Measurements from ENCODE around the gene ZNF76.
"Not testable (repeated sequence)": the region's sequence is repeated elsewhere in the genome, so short reads cannot be mapped to it uniquely, and the experiment has no call there.

Gene ZNF76

DNA sequence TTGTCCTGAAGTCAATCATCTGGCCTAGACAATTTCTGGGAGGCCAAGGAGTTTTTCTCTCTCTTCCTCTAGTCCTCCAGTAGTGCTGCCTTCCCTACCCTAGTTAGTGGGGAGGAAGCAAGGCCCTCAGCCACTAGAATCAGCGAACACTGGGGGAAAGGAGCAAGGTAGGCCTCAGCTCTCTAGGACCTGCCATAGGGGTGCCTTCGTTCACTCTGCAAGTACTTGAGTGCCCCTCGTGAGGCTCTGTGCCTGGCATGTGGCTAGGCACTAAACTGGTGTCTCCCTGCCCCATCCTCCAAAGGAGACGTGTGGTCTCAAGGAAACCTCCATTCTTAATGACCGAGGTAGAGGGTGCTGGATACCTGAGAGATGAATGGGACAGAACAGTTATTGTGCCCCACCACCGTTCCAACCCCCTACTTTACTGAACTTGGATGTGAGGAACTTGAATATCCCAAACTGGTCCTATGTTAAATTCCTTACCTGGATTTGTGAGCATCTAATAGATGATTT, 39.1 kb downstream of the ZNF76 start:
- DNase-seq (ENCODE audit: low read depth in 2 of 2), result no peak

DNA sequence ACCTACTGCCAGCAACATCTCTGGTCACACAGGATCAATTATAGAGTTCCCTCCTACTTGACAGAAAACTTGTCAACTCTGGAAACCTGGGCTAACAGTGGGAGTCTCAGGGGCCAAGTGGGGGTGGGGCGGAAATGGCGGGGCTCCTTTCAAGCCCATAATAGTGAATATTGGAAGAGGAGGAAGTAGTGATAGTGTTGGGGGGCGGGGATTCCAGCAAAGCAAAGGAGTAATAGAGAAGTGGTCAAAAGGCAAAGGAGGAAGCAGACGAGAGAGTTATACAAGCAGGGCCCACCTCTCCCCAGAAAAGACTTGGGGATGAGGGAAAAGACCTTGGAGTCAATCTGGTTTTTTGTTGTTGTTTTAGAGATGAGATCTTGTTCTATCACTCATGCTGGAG, 40.1 kb downstream of the ZNF76 start:
- no peak for DNase-seq (ENCODE audit: low read depth in 2 of 2)

DNA sequence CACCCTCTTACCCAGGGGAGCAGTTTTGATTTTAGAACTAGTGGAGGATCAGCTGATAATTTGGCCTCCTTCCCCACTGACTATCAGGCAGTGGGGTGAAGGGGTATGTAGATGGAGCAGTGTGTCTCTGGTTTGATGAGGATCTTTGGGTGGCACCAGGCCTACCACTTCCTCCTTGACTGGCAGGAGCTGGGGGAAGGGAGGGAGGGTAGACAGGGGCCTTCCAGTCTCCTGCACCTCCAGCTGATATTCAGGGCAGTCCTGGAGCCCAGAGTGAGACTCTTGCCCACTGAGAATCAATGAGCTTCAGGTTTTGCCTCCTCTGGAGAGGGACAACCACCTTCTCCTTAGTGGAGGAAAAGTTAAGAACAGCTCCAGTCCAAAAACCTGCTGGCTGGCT, 41.3 kb downstream of the ZNF76 start:
- no peak for DNase-seq (ENCODE audit: low read depth in 2 of 2)

DNA sequence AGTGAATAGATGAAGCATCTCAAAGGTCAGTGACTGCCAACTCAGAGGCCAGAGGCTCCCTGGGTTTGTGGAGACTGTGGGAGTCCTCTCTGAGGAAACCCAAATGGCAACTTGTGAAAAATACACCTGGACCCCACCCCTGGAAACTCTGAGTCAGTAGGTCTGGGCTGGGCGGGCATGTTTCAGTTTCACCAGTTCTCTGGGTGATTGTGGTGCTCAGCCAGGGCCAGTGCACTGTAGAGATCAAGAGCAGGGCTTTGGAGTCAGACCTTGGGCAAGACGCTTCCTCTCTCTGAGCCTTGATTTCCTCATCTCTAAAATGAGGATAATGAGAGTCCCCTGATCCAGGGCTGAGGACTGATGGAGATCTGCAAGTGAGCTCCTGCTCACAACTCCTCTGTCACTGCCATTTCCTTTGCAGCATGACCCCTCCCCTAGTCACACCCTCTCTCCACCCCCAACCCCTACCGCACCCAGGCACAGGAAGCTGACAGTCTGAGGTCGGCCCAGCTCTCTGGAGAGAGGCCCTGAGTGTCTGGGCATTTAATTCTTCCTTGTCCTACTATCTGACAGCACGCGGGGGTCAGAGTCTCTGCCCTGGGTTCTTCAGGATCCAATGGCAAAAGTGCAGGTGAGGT, 43.2 kb downstream of the ZNF76 start:
- DNase-seq (ENCODE audit: low read depth in 2 of 2), result peak; percentile 80

DNA sequence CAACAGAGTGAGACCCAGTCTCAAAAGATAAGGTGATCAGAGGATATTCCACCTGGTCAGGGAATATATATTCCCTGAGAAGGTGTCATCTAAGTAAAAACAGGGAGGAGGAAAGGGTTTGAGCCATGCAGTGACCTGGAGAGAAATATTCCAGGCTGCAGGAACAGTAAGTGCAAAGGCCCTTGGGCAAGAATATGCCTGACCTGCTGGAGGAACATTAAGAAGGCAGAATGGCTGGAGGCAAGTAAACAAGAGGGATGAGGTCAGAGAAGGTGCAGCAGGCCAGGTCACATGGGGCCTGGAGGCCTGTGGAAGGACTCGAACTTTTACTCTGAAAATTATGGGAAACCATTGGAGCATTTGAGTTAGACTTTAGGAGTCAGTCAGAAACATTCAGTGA, 44.8 kb downstream of the ZNF76 start:
- DNase-seq (ENCODE audit: low read depth in 2 of 2), result no peak

DNA sequence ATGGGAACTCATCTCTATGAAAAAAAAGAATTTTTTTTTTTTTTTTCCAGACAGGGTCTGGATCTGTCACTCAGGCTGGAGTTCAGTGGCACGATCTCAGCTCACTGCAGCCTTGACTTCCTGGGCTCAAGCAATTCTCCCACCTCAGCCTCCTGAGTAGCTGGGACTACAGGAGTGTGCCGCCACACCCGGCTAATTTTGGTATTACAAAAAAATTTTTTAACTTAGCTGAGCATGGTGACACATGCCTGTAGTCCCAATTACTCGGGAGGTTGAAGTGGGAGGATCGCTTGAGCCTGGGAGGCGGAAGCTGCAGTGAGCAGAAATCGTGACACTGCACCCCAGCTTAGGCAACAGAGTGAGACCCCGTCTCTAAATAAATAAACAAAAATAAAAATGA, 45.6 kb downstream of the ZNF76 start:
- DNase-seq (ENCODE audit: low read depth in 2 of 2), result no peak

- DNase-seq (ENCODE audit: low read depth in 2 of 2), result not testable (repeated sequence)
These were observed 47.6 kb downstream of the ZNF76 start for GRCh38 chr6:35307138-35307537.

- not testable (repeated sequence) for DNase-seq (ENCODE audit: low read depth in 2 of 2)
These were observed 49.0 kb downstream of the ZNF76 start for GRCh38 chr6:35308543-35308942.

DNA sequence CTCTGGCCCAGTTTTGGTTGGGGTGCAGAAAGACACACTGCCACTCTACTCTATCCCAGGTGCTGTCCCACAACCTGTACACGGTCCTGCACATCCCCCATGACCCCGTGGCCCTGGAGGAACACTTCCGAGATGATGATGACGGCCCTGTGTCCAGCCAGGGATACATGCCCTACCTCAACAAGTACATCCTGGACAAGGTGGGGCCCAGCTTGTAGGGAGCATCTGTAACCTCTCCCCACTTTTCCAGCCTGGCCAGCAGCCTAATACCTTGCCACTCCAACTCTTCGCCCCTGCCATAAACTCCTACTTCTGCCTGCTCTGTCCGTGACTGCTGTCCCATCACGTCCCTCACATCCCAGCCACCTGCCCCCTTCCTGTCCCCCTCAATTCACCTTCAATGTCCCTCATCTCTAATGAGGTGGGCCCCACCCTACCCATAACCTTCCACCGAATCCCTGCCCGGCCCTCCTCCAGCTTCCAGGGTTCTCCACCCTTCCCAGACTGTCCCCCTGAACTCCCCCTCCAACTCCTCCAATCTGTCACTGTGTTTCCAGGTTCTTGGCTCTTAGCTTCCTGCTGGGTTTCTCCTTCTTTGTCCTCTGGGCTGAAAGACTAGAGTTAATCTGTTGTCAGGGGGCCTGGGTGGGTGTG, 50.2 kb downstream of the ZNF76 start:
- no peak for DNase-seq (ENCODE audit: low read depth in 2 of 2)

- DNase-seq (ENCODE audit: low read depth in 2 of 2), result no peak
These were observed 50.8 kb downstream of the ZNF76 start for GRCh38 chr6:35310265-35310831.

GRCh38 chr6:35311390-35312075, 52.0 kb downstream of the ZNF76 start:
- DNase-seq (ENCODE audit: low read depth in 2 of 2), result no peak

DNA sequence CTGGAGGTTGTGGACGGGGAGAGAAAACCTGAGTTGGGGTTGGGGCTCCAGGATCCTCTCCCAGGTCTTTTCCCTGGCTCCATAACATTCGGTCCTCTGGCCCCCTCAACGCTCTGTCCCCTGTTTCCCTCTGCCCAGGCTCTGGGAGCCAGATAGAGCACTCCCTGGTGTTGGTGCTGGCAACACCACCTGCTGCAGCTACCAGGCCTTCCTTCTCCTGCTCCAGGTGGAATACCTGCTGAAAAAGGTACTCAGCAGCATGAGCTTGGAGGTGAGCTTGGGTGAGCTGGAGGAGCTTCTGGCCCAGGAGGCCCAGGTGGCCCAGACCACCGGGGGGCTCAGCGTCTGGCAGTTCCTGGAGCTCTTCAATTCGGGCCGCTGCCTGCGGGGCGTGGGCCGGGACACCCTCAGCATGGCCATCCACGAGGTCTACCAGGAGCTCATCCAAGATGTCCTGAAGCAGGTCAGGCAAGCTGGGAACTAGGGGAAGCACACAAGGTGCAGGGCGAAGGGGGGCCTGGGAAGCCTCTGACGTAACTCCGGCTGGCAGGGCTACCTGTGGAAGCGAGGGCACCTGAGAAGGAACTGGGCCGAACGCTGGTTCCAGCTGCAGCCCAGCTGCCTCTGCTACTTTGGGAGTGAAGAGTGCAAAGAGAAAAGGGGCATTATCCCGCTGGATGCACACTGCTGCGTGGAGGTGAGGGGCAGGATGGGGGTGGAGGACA, 52.7 kb downstream of the ZNF76 start:
- no peak for DNase-seq (ENCODE audit: low read depth in 2 of 2)

GRCh38 chr6:35312807-35313206, 53.3 kb downstream of the ZNF76 start:
- DNase-seq (ENCODE audit: low read depth in 2 of 2), result no peak

DNA sequence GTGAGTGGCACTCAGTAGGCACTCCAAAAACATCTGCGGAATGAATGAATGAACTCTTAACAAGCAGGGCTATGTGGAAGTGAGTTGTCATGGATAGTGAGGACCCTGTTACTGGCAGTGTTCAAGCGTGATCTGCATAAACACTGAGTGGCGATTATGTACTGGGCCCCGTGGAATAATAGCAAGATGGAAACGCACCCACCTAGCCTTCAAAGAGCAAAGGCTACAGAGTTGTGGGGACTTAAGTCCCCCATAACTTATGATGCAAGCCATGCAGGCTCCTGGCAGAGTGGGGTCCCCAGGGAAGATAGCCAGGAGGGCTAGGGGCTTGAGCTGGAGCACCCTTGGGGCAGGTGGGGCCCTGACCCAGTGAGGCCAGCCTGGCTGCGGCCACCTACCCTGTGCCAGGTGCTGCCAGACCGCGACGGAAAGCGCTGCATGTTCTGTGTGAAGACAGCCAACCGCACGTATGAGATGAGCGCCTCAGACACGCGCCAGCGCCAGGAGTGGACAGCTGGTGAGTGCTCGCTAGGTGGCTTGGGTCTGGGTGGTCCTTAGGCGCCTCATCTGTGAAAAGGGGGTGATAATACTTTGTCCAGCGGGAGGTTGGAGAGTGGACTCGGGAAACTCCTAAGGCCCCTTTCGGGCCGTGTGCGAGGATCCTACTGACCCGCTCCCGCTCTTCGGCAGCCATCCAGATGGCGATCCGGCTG, 58.1 kb downstream of the ZNF76 start:
- no peak for DNase-seq (ENCODE audit: low read depth in 2 of 2)

GRCh38 chr6:35318196-35319171, 58.9 kb downstream of the ZNF76 start:
- DNase-seq (ENCODE audit: low read depth in 2 of 2), result no peak

DNA sequence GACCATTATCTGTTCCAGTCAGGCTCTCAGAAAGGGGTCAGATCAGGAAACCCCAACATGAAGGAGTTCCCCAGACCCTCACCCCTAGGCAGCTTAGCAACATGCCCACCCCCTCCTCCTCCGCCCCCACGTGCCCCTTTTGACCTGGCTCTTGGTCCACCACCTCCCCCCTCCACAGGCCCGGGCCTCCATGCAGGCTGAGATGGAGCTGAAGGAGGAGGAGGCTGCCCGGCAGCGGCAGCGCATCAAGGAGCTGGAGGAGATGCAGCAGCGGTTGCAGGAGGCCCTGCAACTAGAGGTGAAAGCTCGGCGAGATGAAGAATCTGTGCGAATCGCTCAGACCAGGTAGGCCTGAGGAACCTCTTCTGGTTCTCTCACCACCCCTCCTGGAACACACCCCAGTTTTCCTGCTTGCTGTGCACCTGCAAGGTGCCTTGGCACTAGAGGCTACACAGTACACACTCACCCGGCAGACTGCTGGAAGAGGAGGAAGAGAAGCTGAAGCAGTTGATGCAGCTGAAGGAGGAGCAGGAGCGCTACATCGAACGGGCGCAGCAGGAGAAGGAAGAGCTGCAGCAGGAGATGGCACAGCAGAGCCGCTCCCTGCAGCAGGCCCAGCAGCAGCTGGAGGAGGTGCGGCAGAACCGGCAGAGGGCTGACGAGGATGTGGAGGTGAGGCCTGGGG, 60.0 kb downstream of the ZNF76 start:
- no peak for DNase-seq (ENCODE audit: low read depth in 2 of 2)

DNA sequence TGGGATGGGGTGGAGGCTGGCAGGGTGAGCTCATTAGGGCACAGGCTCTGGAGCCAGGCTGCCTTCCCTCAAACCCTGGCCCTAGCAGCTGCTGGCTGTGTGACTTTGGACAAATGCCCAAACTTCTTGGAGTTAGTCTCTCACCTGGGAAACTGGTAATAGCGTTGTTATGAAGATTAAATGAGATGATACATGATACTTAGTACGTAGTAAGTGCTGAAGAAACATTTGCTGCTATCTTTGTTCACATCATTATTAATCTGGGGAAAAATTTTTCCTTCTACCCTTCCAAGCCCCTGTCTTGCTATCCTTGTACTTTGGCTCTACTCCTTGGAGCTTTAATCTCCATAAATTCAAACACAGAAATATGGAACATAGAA, 60.5 kb downstream of the ZNF76 start:
- DNase-seq (ENCODE audit: low read depth in 2 of 2), result no peak

GRCh38 chr6:35321091-35321490, 61.6 kb downstream of the ZNF76 start:
- no peak for DNase-seq (ENCODE audit: low read depth in 2 of 2)

DNA sequence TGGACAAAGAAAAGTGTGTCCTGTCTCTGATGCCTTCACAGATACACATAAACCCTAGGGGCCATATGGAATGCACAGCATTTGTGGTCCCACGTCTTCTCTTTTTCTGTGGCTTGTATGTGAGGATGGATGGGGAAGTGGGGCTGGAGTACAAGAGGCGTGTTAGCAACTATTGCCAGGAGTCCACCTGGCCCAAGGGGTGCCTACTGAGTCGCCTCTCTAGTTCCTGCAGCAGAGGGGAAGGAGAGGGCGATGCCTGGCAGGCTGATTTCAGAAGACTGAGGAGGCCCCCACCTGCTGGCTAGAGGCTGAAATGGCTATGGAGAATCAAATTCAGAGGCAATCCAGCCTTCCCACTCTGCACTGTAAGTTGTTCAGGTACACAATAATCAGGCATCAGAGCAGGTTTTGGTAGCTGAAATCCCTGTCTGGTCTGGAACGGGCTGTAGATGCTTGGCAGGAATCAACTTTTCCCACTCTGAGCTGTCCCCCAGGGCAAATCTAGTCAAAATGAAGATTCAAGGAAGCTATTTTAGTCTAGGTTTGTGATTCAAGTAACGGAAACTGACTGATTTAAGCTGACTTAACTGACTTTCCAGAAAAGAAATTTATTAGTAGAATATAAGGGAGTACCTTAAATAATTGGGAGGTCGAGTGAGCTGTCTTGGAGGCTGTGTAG, 68.0 kb downstream of the ZNF76 start:
- peak; percentile 61 for DNase-seq (ENCODE audit: low read depth in 2 of 2)
